Hepatocyte (in vitro differentiated cells): ENCODE measurements around the gene BABAM1. TPM values are rescaled to one million over a fixed set of nuclear protein-coding genes. Genes with fewer than 3 reads are reported as not detected.
"Not testable (repeated sequence)": the region's sequence is repeated elsewhere in the genome, so short reads cannot be mapped to it uniquely, and the experiment has no call there.

Source experiments
- DNase-seq: peaks from one replicate; pipeline ENCODE4 v3.0.0-alpha.2; 2016; ENCODE audit warnings: low spot score
- H2AFZ ChIP-seq: fragments of 200-600 bp; sonication (generic); 2 replicates; pipeline ENCODE4 v1.6.0; 2016; ENCODE audit warnings: antibody characterized with exemption, mild to moderate bottlenecking
- H3K27ac ChIP-seq: fragments of 200-600 bp; sonication (generic); 2 replicates; pipeline ENCODE4 v1.5.1; 2016; ENCODE audit warnings: mild to moderate bottlenecking
- H3K27me3 ChIP-seq: fragments of 200-600 bp; sonication (generic); 2 replicates; pipeline ENCODE4 v1.6.1; 2016
- H3K36me3 ChIP-seq: fragments of 200-600 bp; sonication (generic); replicated peaks from 2 replicates; pipeline ENCODE4 v1.5.1; 2016; ENCODE audit warnings: low read depth; ENCODE audit not compliant: insufficient read depth
- H3K4me1 ChIP-seq: fragments of 200-600 bp; sonication (generic); 2 replicates; pipeline ENCODE4 v1.5.1; 2016; ENCODE audit warnings: mild to moderate bottlenecking, moderate library complexity; ENCODE audit not compliant: insufficient read depth
- H3K4me2 ChIP-seq: fragments of 200-600 bp; sonication (generic); 2 replicates; pipeline ENCODE4 v1.6.0; 2016
- H3K4me3 ChIP-seq: fragments of 200-600 bp; sonication (generic); 2 replicates; pipeline ENCODE4 v1.5.1; 2016; ENCODE audit warnings: mild to moderate bottlenecking
- H3K79me2 ChIP-seq: fragments of 200-600 bp; sonication (generic); 2 replicates; pipeline ENCODE4 v1.6.0; 2017; ENCODE audit warnings: mild to moderate bottlenecking
- H3K9me2 ChIP-seq: fragments of 200-600 bp; sonication (generic); replicated peaks from 2 replicates; pipeline ENCODE4 v1.6.0; 2017; ENCODE audit warnings: mild to moderate bottlenecking; ENCODE audit not compliant: insufficient read depth
- H3K9me3 ChIP-seq: fragments of 200-600 bp; sonication (generic); 2 replicates; pipeline ENCODE4 v1.5.1; 2016; ENCODE audit warnings: low read depth, mild to moderate bottlenecking
- H4K20me1 ChIP-seq: fragments of 200-600 bp; sonication (generic); 2 replicates; pipeline ENCODE4 v1.6.0; 2016; ENCODE audit warnings: mild to moderate bottlenecking; ENCODE audit not compliant: insufficient read depth, poor library complexity, severe bottlenecking
- CTCF ChIP-seq: fragments of 200-600 bp; sonication (generic); IDR thresholded peaks from 2 replicates; pipeline ENCODE4 v1.5.1; 2016; ENCODE audit warnings: antibody characterized with exemption, mild to moderate bottlenecking; ENCODE audit not compliant: poor library complexity
- EZH2 ChIP-seq: fragments of 200-600 bp; sonication (generic); IDR thresholded peaks from 2 replicates; pipeline ENCODE4 v1.6.1; 2016; ENCODE audit warnings: antibody characterized with exemption, mild to moderate bottlenecking, borderline replicate concordance
- EZH2phosphoT487 ChIP-seq: fragments of 200-600 bp; sonication (generic); IDR thresholded peaks from one replicate; pipeline ENCODE4 v1.6.1; 2018; ENCODE audit warnings: antibody characterized with exemption, mild to moderate bottlenecking, low read depth, moderate library complexity; ENCODE audit not compliant: unreplicated experiment, severe bottlenecking
- WGBS: methylation state at CpG from one replicate; pipeline ENCODE4 v1.1.6; 2016; ENCODE audit warnings: low lambda C conversion rate; ENCODE audit errors: missing lambda C conversion rate; 5-methylcytosine and 5-hydroxymethylcytosine counted together
- polyA plus RNA-seq: library from polyadenylated mRNA; unstranded; fragments of >200 nt; fragmentation: Nextera tagmentation; extraction: Ambion mirVana; gene quantifications from 2 replicates; pipeline ENCODE4 v1.2.1, GENCODE V29; 2016
- total RNA-seq: library from RNA; depleted of rRNA; stranded (reverse); fragments of >200 nt; gene quantifications from 2 replicates; pipeline ENCODE4 v1.2.3, GENCODE V29; 2014

Gene BABAM1
- total and polyA plus RNA-seq, 2 experiments from 2014 or later: 63.8 to 94.1 TPM

GRCh38 chr19:17266026-17266425 lies 1.2 kb upstream of the BABAM1 start:
- Histone ChIP-seq H3K27me3 (no peaks in the 10 kb centered on the region), H4K20me1 (no peaks in the 10 kb centered on the region), H3K9me2 (no peaks in the 10 kb centered on the region), H3K4me2 (no peak overlapping the region), H3K36me3 (no peaks in the 10 kb centered on the region), H3K27ac (no peak overlapping the region), H3K79me2 (peaks cover 12% of the 10 kb centered on the region), H3K4me1 (peaks cover 4% of the 10 kb centered on the region), H3K9me3 (no peaks in the 10 kb centered on the region), H2AFZ (no peak overlapping the region), H3K4me3 (no peak overlapping the region)
- TF ChIP-seq EZH2 (no peak), CTCF (no peak), EZH2phosphoT487 (no peak)
- no peak for DNase-seq
- WGBS: 84% methylated on average over 7 of the region's 7 CpGs

- H3K9me3 ChIP-seq: no peaks in the 10 kb centered on the region
- peak overlapping the region; percentile 11 for H3K27ac ChIP-seq
- TF ChIP-seq EZH2: no peak
- no peak for TF ChIP-seq EZH2phosphoT487
- TF ChIP-seq CTCF: no peak
- no peak overlapping the region for H2AFZ ChIP-seq
- H3K4me1 ChIP-seq: peaks cover 4% of the 10 kb centered on the region
- H3K4me3 ChIP-seq: no peak overlapping the region
- no peaks in the 10 kb centered on the region for H4K20me1 ChIP-seq
- WGBS: 93% methylated on average over 12 of the region's 12 CpGs
- H3K36me3 ChIP-seq: no peaks in the 10 kb centered on the region
- peaks cover 12% of the 10 kb centered on the region for H3K79me2 ChIP-seq
- no peaks in the 10 kb centered on the region for H3K27me3 ChIP-seq
- no peak for DNase-seq
- H3K4me2 ChIP-seq: no peak overlapping the region
- no peaks in the 10 kb centered on the region for H3K9me2 ChIP-seq
Observed at GRCh38 chr19:17266589-17266974, 661 bp upstream of the BABAM1 start.

GRCh38 chr19:17268754-17269153 lies 1.5 kb downstream of the BABAM1 start:
- Histone ChIP-seq H3K27ac (no peak overlapping the region), H3K4me2 (peak overlapping the region; percentile 92), H3K9me2 (no peaks in the 10 kb centered on the region), H2AFZ (no peak overlapping the region), H4K20me1 (no peaks in the 10 kb centered on the region), H3K27me3 (no peaks in the 10 kb centered on the region), H3K36me3 (no peaks in the 10 kb centered on the region), H3K4me3 (no peak overlapping the region), H3K9me3 (no peaks in the 10 kb centered on the region), H3K4me1 (peaks cover 4% of the 10 kb centered on the region), H3K79me2 (peaks cover 12% of the 10 kb centered on the region)
- no peak for TF ChIP-seq CTCF
- no peak for DNase-seq
- 97% methylated on average over 13 of the region's 13 CpGs for WGBS

- H3K27me3 ChIP-seq, H3K4me1 ChIP-seq, H3K79me2 ChIP-seq, H3K4me2 ChIP-seq, H3K9me2 ChIP-seq, DNase-seq, H3K4me3 ChIP-seq, H4K20me1 ChIP-seq, H3K9me3 ChIP-seq, H3K27ac ChIP-seq, H3K36me3 ChIP-seq, H2AFZ ChIP-seq: not testable (repeated sequence)
- 96% methylated on average over 3 of the region's 3 CpGs for WGBS
Observed at GRCh38 chr19:17274892-17275291, 7.6 kb downstream of the BABAM1 start.
